WTC11 (cell line): Measurements from ENCODE around the gene MT2A. TPM values are rescaled to one million over a fixed set of nuclear protein-coding genes. Genes with fewer than 3 reads are reported as not detected.

ENCODE experiments used
- ATAC-seq: fragments of 200-7000 bp; cut with Tn5 transposase; 2 replicates; pipeline ENCODE4 v1.10.0; 2021; ENCODE audit warnings: mild to moderate bottlenecking, moderate library complexity
- CTCF ChIA-PET: fragments of 300-600 bp; sonication (Branson Sonifier 250); formaldehyde crosslinking; loops from one replicate; lab custom pipeline; 2021; ENCODE audit warnings: antibody characterized with exemption; lab: Charles Lee
- POLR2A ChIA-PET: fragments of 350-600 bp; sonication (Branson Sonifier 250); formaldehyde crosslinking; loops from one replicate; lab custom pipeline; 2021; ENCODE audit warnings: antibody characterized with exemption; lab: Charles Lee
- DNase-seq: peaks from one replicate; pipeline ENCODE4 v3.0.0; 2021; ENCODE audit warnings: low spot score
- H3K27ac Mint-ChIP-seq: 2 replicates; pipeline ENCODE4 v1.8.0; 2021; ENCODE audit warnings: mixed read lengths
- H3K27me3 Mint-ChIP-seq: 2 replicates; pipeline ENCODE4 v1.8.0; 2021; ENCODE audit warnings: low read depth, mild to moderate bottlenecking, moderate library complexity, mixed read lengths
- H3K36me3 Mint-ChIP-seq: 2 replicates; pipeline ENCODE4 v1.8.0; 2021; ENCODE audit warnings: mixed read lengths
- H3K4me1 Mint-ChIP-seq: 2 replicates; pipeline ENCODE4 v1.8.0; 2022; ENCODE audit warnings: mixed read lengths
- H3K4me3 Mint-ChIP-seq: 2 replicates; pipeline ENCODE4 v1.8.0; 2021; ENCODE audit warnings: mild to moderate bottlenecking, moderate library complexity, mixed read lengths
- H3K9me3 Mint-ChIP-seq: 2 replicates; pipeline ENCODE4 v1.8.0; 2021; ENCODE audit warnings: mixed read lengths
- ATF1 ChIP-seq: sonication (generic); formaldehyde crosslinking; IDR thresholded peaks from 2 replicates; pipeline ENCODE4 v1.8.1; 2023; ENCODE audit warnings: mild to moderate bottlenecking, moderate library complexity, missing genetic modification reagents
- CREB1 ChIP-seq: sonication (generic); formaldehyde crosslinking; IDR thresholded peaks from 2 replicates; pipeline ENCODE4 v1.8.0; 2023; ENCODE audit warnings: mild to moderate bottlenecking, missing genetic modification reagents
- CREM ChIP-seq: sonication (generic); formaldehyde crosslinking; IDR thresholded peaks from 2 replicates; pipeline ENCODE4 v1.8.1; 2022; ENCODE audit warnings: mild to moderate bottlenecking, missing genetic modification reagents, moderate library complexity
- ERG ChIP-seq: fragments of 250-450 bp; sonication (Bioruptor Pico); IDR thresholded peaks from 2 replicates; pipeline ENCODE4 v1.8.0; 2021; ENCODE audit warnings: mild to moderate bottlenecking
- FOXJ3 ChIP-seq: sonication (generic); formaldehyde crosslinking; IDR thresholded peaks from 2 replicates; pipeline ENCODE4 v1.9.0; 2021; ENCODE audit warnings: missing genetic modification reagents, mild to moderate bottlenecking, borderline replicate concordance
- FOXP1 ChIP-seq: sonication (generic); formaldehyde crosslinking; IDR thresholded peaks from 2 replicates; pipeline ENCODE4 v1.8.0; 2022; ENCODE audit warnings: missing genetic modification reagents, mild to moderate bottlenecking, moderate library complexity, borderline replicate concordance
- FOXP4 ChIP-seq: sonication (generic); formaldehyde crosslinking; IDR thresholded peaks from 2 replicates; pipeline ENCODE4 v1.8.0; 2022; ENCODE audit warnings: mild to moderate bottlenecking, missing genetic modification reagents
- GRHL2 ChIP-seq: fragments of 250-450 bp; sonication (Bioruptor Pico); IDR thresholded peaks from 2 replicates; pipeline ENCODE4 v1.8.0; 2022; ENCODE audit warnings: mild to moderate bottlenecking, moderate library complexity; ENCODE audit not compliant: insufficient replicate concordance, severe bottlenecking
- GTF2I ChIP-seq: fragments of 250-450 bp; sonication (Bioruptor Pico); conservative IDR thresholded peaks from 2 replicates; pipeline ENCODE4 v1.4.0; 2021; ENCODE audit warnings: mild to moderate bottlenecking
- HMGA2 ChIP-seq: fragments of 250-450 bp; sonication (Bioruptor Pico); IDR thresholded peaks from 2 replicates; pipeline ENCODE4 v1.4.0; 2021; ENCODE audit warnings: mild to moderate bottlenecking, moderate library complexity
- HMGXB4 ChIP-seq: sonication (generic); formaldehyde crosslinking; IDR thresholded peaks from 2 replicates; pipeline ENCODE4 v1.8.1; 2023; ENCODE audit warnings: mild to moderate bottlenecking, moderate library complexity, missing genetic modification reagents
- MLX ChIP-seq: sonication (generic); formaldehyde crosslinking; IDR thresholded peaks from 2 replicates; pipeline ENCODE4 v1.8.1; 2023; ENCODE audit warnings: mild to moderate bottlenecking, missing genetic modification reagents, moderate library complexity
- NFATC4 ChIP-seq: fragments of 250-450 bp; sonication (Bioruptor Pico); IDR thresholded peaks from 2 replicates; pipeline ENCODE4 v1.9.0; 2021; ENCODE audit warnings: mild to moderate bottlenecking
- PRDM15 ChIP-seq: sonication (generic); formaldehyde crosslinking; IDR thresholded peaks from 2 replicates; pipeline ENCODE4 v1.8.0; 2022; ENCODE audit warnings: missing genetic modification reagents
- PREB ChIP-seq: sonication (generic); formaldehyde crosslinking; IDR thresholded peaks from 2 replicates; pipeline ENCODE4 v1.8.1; 2022; ENCODE audit warnings: mild to moderate bottlenecking, missing genetic modification reagents, moderate library complexity, borderline replicate concordance
- SOX15 ChIP-seq: fragments of 250-450 bp; sonication (Bioruptor Pico); IDR thresholded peaks from 2 replicates; pipeline ENCODE4 v1.9.0; 2021; ENCODE audit warnings: mild to moderate bottlenecking
- TEAD4 ChIP-seq: sonication (generic); formaldehyde crosslinking; IDR thresholded peaks from 2 replicates; pipeline ENCODE4 v1.8.0; 2022; ENCODE audit warnings: mild to moderate bottlenecking, missing genetic modification reagents
- USF2 ChIP-seq: sonication (generic); formaldehyde crosslinking; IDR thresholded peaks from 2 replicates; pipeline ENCODE4 v1.8.1; 2023; ENCODE audit warnings: mild to moderate bottlenecking, missing genetic modification reagents, moderate library complexity
- ZNF138 ChIP-seq: sonication (generic); formaldehyde crosslinking; conservative IDR thresholded peaks from 2 replicates; pipeline ENCODE4 v1.8.1; 2022; ENCODE audit warnings: mild to moderate bottlenecking, moderate library complexity, missing genetic modification reagents
- ZNF396 ChIP-seq: fragments of 250-450 bp; sonication (Bioruptor Pico); IDR thresholded peaks from 2 replicates; pipeline ENCODE4 v1.8.0; 2021; ENCODE audit warnings: mild to moderate bottlenecking, moderate library complexity, borderline replicate concordance
- total RNA-seq: library from RNA; stranded (reverse); gene quantifications from 3 replicates; pipeline ENCODE4 v1.2.3, GENCODE V29; 2021

Gene MT2A
- total RNA-seq, 1 experiment from 2014 or later = 139 TPM

- TF ChIP-seq FOXP4 (no peak), NFATC4 (CRISPR knock-in tag) (no peak), HMGA2 (CRISPR knock-in tag) (no peak), ZNF138 (CRISPR knock-in tag) (no peak), HMGXB4 (no peak), GTF2I (CRISPR knock-in tag) (no peak), SOX15 (CRISPR knock-in tag) (no peak)
These were observed 725 bp upstream of the MT2A start (continued) for GRCh38 chr16:56607675-56608042.

GRCh38 chr16:56608876-56609462 is 585 bp downstream of the MT2A start:
- no peak for TF ChIP-seq CREB1 (CRISPR knock-in tag)
- TF ChIP-seq FOXP1 (CRISPR knock-in tag) = no peak
- TF ChIP-seq USF2 (CRISPR knock-in tag) = no peak
- TF ChIP-seq ATF1 (CRISPR knock-in tag) = no peak
- TF ChIP-seq PREB (CRISPR knock-in tag) = no peak
- no peak for TF ChIP-seq MLX (CRISPR knock-in tag)
- TF ChIP-seq ERG (CRISPR knock-in tag) = no peak
- no peak for TF ChIP-seq TEAD4
- no peak for TF ChIP-seq FOXP4
- no peak for TF ChIP-seq ZNF396 (CRISPR knock-in tag)
- TF ChIP-seq CREM (CRISPR knock-in tag) = no peak
- no peak for TF ChIP-seq HMGA2 (CRISPR knock-in tag)
- no peak for TF ChIP-seq PRDM15 (CRISPR knock-in tag)
- TF ChIP-seq GRHL2 (CRISPR knock-in tag) = no peak
- no peak for TF ChIP-seq FOXJ3 (CRISPR knock-in tag)
- TF ChIP-seq, all 79 proteins: peak for 0
- Mint-ChIP-seq H3K27ac (no peak overlapping the region), H3K4me1 (peaks cover 46% of the 10 kb centered on the region), H3K36me3 (no peaks in the 10 kb centered on the region), H3K9me3 (no peaks in the 10 kb centered on the region), H3K4me3 (peak overlapping the region; percentile 79), H3K27me3 (peaks cover 74% of the 10 kb centered on the region)
- POLR2A ChIA-PET = interaction anchor here (0.6 to 4.8 kb wide), 9 partner anchors 9 to 1259 kb away, joined by 3 to 68 read pairs (median 6); partner anchors contain the start of genes MT1E, MT1F, MT1G and MT1H
- peak; percentile 7 for ATAC-seq
- no peak for DNase-seq
- CTCF ChIA-PET = interaction anchor here (0.6 to 4.5 kb wide), 6 partner anchors 8 to 170 kb away, joined by 3 to 28 read pairs (median 4); no protein-coding TSS in a partner anchor
